Right cardiac atrium (tissue), 5 donors: ENCODE measurements around the gene GAB2. TPM values are rescaled to one million over a fixed set of nuclear protein-coding genes. Genes with fewer than 3 reads are reported as not detected.
"Not testable (repeated sequence)": the region's sequence is repeated elsewhere in the genome, so short reads cannot be mapped to it uniquely, and the experiment has no call there.

Experiments
- ATAC-seq, 2 donors: fragments of 200-7000 bp; cut with Tn5 transposase; one replicate each; pipeline versions ENCODE4 v1.8.0 to v1.9.1; 2020; ENCODE audit warnings: moderate library complexity in 2 of 2, mild to moderate bottlenecking in 1 of 2
- DNase-seq, 3 donors: peaks; one replicate each; pipeline ENCODE4 v3.0.0-alpha.2; 2020
- H3K27ac ChIP-seq: one replicate; pipeline ENCODE4 v1.5.1; 2013; ENCODE audit warnings: mild to moderate bottlenecking, low read length, control low read depth, moderate library complexity
- H3K27me3 ChIP-seq: one replicate; pipeline ENCODE4 v1.6.1; 2013; ENCODE audit not compliant: control insufficient read depth, insufficient read depth
- H3K4me1 ChIP-seq: one replicate; pipeline ENCODE4 v1.6.1; 2013; ENCODE audit warnings: low read length; ENCODE audit not compliant: control insufficient read depth, insufficient read depth
- H3K4me3 ChIP-seq: one replicate; pipeline ENCODE4 v1.5.1; 2013; ENCODE audit warnings: low read length, control low read depth
- H3K9me3 ChIP-seq: one replicate; pipeline ENCODE4 v1.6.1; 2013; ENCODE audit warnings: low read length; ENCODE audit not compliant: control insufficient read depth
- WGBS: extraction: QIAGEN DNeasy Blood & Tissue Kit; methylation state at CpG from one replicate; pipeline ENCODE4 v1.1.7; 2013; 5-methylcytosine and 5-hydroxymethylcytosine counted together
- intact Hi-C, 4 donors: fragments of 100-400 bp; cut with DNase I; formaldehyde crosslinking; loops; one replicate each; pipeline versions ENCODE4 v1.11.0 to v1.14.0; 2022 to 2023
- polyA plus RNA-seq: library from polyadenylated mRNA; stranded (reverse); fragments of 200-250 nt; gene quantifications from one replicate; pipeline ENCODE4 v1.2.3, GENCODE V29; 2013
- total RNA-seq, 4 donors: library from RNA; stranded (reverse); fragmentation: NEBNext Ultra II Directional; extraction: Animal tissue kit (Norgen Biotek cat#: 25700); gene quantifications; one replicate each; pipeline ENCODE4 v1.2.1, GENCODE V29; 2021
- donor health status: healthy with polysubstance abuse.
- donor health status: DM: no; HTN: yes; CAD: no.
- donor health status: DM: no; HTN: no; CAD: no.
- donor health status: DM: no; HTN: yes; CAD: no; lungs with severe emphysema.
- donor health status: DM: yes; HTN: yes; CAD: no.

The GAB2 gene
- total and polyA plus RNA-seq, 5 donors = 7.5 to 37.3 (median 23.4) TPM

- no peak for DNase-seq
- ATAC-seq = no peak
- H3K27me3 ChIP-seq = no peaks in the 10 kb centered on the region
- H3K4me3 ChIP-seq = no peak overlapping the region
- no peak overlapping the region for H3K27ac ChIP-seq
- 95% methylated on average over 3 of the region's 3 CpGs for WGBS
- intact Hi-C loops = no loop called here
- H3K4me1 ChIP-seq = peaks cover 13% of the 10 kb centered on the region
- H3K9me3 ChIP-seq = no peaks in the 10 kb centered on the region
Observed at GRCh38 chr11:78364128-78364751, 53.4 kb downstream of the GAB2 start.

GRCh38 chr11:78363024-78363619 lies 54.5 kb downstream of the GAB2 start:
- 77% methylated on average over 1 of the region's 1 CpG for WGBS
- DNase-seq = no peak
- H3K4me1 ChIP-seq = peaks cover 13% of the 10 kb centered on the region
- intact Hi-C loops = no loop called here
- H3K9me3 ChIP-seq = no peaks in the 10 kb centered on the region
- H3K27ac ChIP-seq = no peak overlapping the region
- peak in 1 of 2 donors; percentile 22 for ATAC-seq
- H3K27me3 ChIP-seq = no peaks in the 10 kb centered on the region
- no peak overlapping the region for H3K4me3 ChIP-seq

DNA sequence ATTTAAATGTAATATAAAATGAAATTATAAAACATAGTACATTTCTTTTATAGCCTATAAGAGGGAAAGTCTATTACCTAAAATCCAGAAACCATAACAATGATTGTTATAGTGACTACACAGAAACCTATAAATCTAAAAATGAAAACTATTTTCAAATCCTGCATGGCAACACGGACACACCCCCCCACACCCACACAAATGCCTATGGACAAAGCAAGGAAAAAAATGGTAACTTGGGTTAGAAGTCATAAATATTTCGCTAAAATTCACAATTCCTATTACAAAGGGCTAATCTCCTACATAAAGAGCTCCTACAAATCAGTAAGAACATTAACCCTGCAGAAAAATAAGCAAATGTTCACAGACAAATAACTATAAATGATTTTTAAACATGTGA lies 56.4 kb downstream of the GAB2 start:
- DNase-seq (no peak), ATAC-seq (no peak)
- no peak overlapping the region for H3K27ac ChIP-seq
- peaks cover 11% of the 10 kb centered on the region for H3K4me1 ChIP-seq
- no peak overlapping the region for H3K4me3 ChIP-seq
- intact Hi-C loops = no loop called here
- WGBS = 89% methylated on average over 2 of the region's 2 CpGs
- H3K27me3 ChIP-seq = no peaks in the 10 kb centered on the region
- no peaks in the 10 kb centered on the region for H3K9me3 ChIP-seq

GRCh38 chr11:78359921-78360320 lies 57.7 kb downstream of the GAB2 start:
- H3K9me3 ChIP-seq = no peaks in the 10 kb centered on the region
- no peak overlapping the region for H3K27ac ChIP-seq
- 80% methylated on average over 3 of the region's 3 CpGs for WGBS
- peaks cover 6% of the 10 kb centered on the region for H3K4me1 ChIP-seq
- H3K4me3 ChIP-seq = no peak overlapping the region
- no peaks in the 10 kb centered on the region for H3K27me3 ChIP-seq
- intact Hi-C loops = no loop called here
- ATAC-seq = peak; percentile 36
- no peak for DNase-seq

- 100% methylated on average over 2 of the region's 3 CpGs for WGBS
- intact Hi-C loops = not testable (repeated sequence)
Observed at GRCh38 chr11:78357924-78358323, 59.7 kb downstream of the GAB2 start.

DNA sequence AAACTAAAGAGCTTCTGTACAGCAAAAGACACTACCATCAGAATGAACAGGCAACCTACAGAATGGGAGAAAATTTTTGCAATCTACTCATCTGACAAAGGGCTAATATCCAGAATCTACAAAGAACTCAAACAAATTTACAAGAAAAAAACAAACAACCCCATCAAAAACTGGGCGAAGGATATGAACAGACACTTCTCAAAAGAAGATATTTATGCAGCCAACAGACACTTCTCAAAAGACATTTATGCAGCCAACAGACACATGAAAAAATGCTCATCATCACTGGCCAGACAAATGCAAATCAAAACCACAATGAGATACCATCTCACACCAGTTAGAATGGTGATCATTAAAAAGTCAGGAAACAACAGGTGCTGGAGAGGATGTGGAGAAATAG lies 60.2 kb downstream of the GAB2 start:
- H3K4me1 ChIP-seq, H3K27me3 ChIP-seq, H3K27ac ChIP-seq, DNase-seq, H3K9me3 ChIP-seq, H3K4me3 ChIP-seq, ATAC-seq, intact Hi-C loops: not testable (repeated sequence)
- WGBS = 100% methylated on average over 1 of the region's 1 CpG

More at GRCh38 chr11:78357924-78358323, 59.7 kb downstream of the GAB2 start:
- H3K27ac ChIP-seq, H3K4me1 ChIP-seq, H3K27me3 ChIP-seq, DNase-seq, ATAC-seq, H3K9me3 ChIP-seq, H3K4me3 ChIP-seq: not testable (repeated sequence)

- H3K4me1 ChIP-seq = peaks cover 11% of the 10 kb centered on the region
- H3K27me3 ChIP-seq, intact Hi-C loops, H3K27ac ChIP-seq, ATAC-seq, H3K4me3 ChIP-seq, DNase-seq, H3K9me3 ChIP-seq: not testable (repeated sequence)
- 95% methylated on average over 3 of the region's 3 CpGs for WGBS
Observed at GRCh38 chr11:78355742-78356141, 61.9 kb downstream of the GAB2 start.

DNA sequence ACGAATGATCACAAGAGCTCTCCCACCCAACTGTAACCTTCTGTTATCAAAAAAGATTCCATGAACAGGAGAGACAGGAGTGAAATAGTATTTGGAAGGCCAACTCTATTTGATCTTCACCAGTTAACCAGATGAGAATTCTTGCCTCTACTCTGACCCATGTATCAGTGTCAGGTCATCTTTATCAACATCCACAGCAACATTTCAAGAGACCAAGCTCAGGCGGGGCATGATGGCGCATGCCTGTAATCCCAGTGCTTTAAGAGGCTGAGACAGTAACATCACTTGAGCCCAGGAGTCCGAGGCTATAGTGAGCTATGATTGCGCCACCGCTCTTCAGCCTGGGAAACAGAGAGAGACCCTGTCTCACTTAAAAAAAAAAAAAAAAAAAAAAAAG lies 62.3 kb downstream of the GAB2 start:
- no peaks in the 10 kb centered on the region for H3K9me3 ChIP-seq
- H3K27me3 ChIP-seq = no peaks in the 10 kb centered on the region
- ATAC-seq = no peak
- WGBS = 90% methylated on average over 6 of the region's 6 CpGs
- peak in 1 of 3 donors; percentile 34 for DNase-seq
- H3K27ac ChIP-seq = no peak overlapping the region
- H3K4me1 ChIP-seq = peaks cover 11% of the 10 kb centered on the region
- intact Hi-C loops = no loop called here
- no peak overlapping the region for H3K4me3 ChIP-seq

- H3K4me3 ChIP-seq = no peak overlapping the region
- H3K27ac ChIP-seq = no peak overlapping the region
- no peaks in the 10 kb centered on the region for H3K27me3 ChIP-seq
- intact Hi-C loops = no loop called here
- 65% methylated on average over 7 of the region's 7 CpGs for WGBS
- H3K4me1 ChIP-seq = peaks cover 9% of the 10 kb centered on the region
- ATAC-seq (peak in 1 of 2 donors; percentile 35), DNase-seq (peak in 2 of 3 donors; percentile 25 to 61)
- no peaks in the 10 kb centered on the region for H3K9me3 ChIP-seq
Observed at GRCh38 chr11:78354408-78355308, 63.0 kb downstream of the GAB2 start.

DNA sequence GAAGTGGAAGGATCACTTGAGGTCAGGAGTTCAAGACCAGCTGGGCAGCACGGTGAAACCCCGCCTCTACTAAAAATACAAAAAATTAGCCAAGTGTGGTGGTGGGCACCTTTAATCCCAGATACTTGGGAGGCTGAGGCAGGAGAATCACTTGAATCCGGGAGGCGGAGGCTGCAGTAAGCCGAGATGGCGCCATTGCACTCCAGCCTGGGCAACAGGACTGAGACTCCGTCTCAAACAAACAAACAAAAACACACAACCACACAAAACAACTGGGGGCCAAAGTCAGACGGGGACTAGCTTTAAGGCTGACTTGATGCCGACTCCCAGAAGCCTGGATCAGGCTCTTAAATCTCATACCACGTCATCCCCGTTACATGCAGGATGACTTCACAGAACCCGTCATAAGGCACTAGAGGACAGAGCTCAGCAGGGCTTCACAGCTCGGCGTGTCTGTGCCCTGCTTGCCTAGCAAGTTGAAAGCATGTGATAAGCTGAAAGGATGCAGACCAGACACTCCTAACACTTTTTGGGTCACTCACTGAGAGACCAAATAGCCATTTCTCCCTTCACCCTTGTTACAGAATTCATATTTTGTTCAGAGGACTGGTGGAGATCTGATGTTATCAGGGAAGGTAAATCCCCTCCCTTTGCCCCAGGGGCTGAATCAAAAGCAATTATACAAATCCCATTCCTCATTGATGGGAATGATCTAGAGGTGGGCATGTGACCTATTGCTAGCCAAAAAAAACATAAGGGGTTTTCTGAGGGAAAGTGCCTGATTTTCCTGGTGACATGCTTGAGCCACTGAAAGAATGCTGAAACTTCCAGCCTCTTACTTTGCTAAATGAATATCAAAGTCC lies 65.4 kb downstream of the GAB2 start:
- H3K27ac ChIP-seq = no peak overlapping the region
- intact Hi-C loops = no loop called here
- 79% methylated on average over 14 of the region's 14 CpGs for WGBS

More for the DNA sequence above, 65.4 kb downstream of the GAB2 start:
- no peaks in the 10 kb centered on the region for H3K27me3 ChIP-seq
- DNase-seq (peak in 1 of 3 donors; percentile 46), ATAC-seq (peak; percentile 5 to 50)
- H3K9me3 ChIP-seq = no peaks in the 10 kb centered on the region
- peaks cover 12% of the 10 kb centered on the region for H3K4me1 ChIP-seq
- H3K4me3 ChIP-seq = no peak overlapping the region
